Muscle layer of duodenum (tissue), 2 donors: ENCODE results near the gene SEBOX.
A peak's percentile ranks its signal among the peaks of the same experiment; 100 is the strongest.

Source experiments
- H3K27ac ChIP-seq: one replicate; pipeline ENCODE4 v1.7.0; 2013; ENCODE audit warnings: mild to moderate bottlenecking, low read length
- H3K27me3 ChIP-seq: one replicate; pipeline ENCODE4 v1.7.0; 2013; ENCODE audit warnings: low read depth, mild to moderate bottlenecking, control low read depth, low read length
- H3K36me3 ChIP-seq, 2 donors: one replicate each; pipeline ENCODE4 v1.7.0; 2013; ENCODE audit warnings: low read length in 2 of 2, control low read depth in 1 of 2, mild to moderate bottlenecking in 1 of 2; ENCODE audit not compliant: insufficient read depth in 2 of 2, control insufficient read depth in 1 of 2
- H3K4me1 ChIP-seq, 2 donors: one replicate each; pipeline ENCODE4 v1.7.0; 2013; ENCODE audit warnings: low read length in 2 of 2, mild to moderate bottlenecking in 2 of 2, control low read depth in 1 of 2, moderate library complexity in 1 of 2; ENCODE audit not compliant: insufficient read depth in 2 of 2, control insufficient read depth in 1 of 2
- H3K4me3 ChIP-seq, 2 donors: one replicate each; pipeline ENCODE4 v1.7.0; 2013; ENCODE audit warnings: low read length in 2 of 2, low read depth in 1 of 2, mild to moderate bottlenecking in 1 of 2
- H3K9me3 ChIP-seq, 2 donors: one replicate each; pipeline ENCODE4 v1.7.0; 2013; ENCODE audit warnings: low read length in 2 of 2, control low read depth in 1 of 2, mild to moderate bottlenecking in 1 of 2; ENCODE audit not compliant: control insufficient read depth in 1 of 2
- donor health status: healthy.

SEBOX gene

GRCh38 chr17:28326114-28326513 lies 38.9 kb downstream of the SEBOX start:
- no peaks in the 10 kb centered on the region for H3K27me3 ChIP-seq
- H3K9me3 ChIP-seq = no peaks in the 10 kb centered on the region
- no peak overlapping the region for H3K4me3 ChIP-seq
- no peaks in the 10 kb centered on the region for H3K4me1 ChIP-seq
- H3K27ac ChIP-seq = no peak overlapping the region
- H3K36me3 ChIP-seq = peaks cover 20 to 36% of the 10 kb centered on the region in 2 donors

GRCh38 chr17:28325211-28325610 lies 39.8 kb downstream of the SEBOX start:
- Histone ChIP-seq H3K4me3 (no peak overlapping the region), H3K36me3 (peaks cover 19 to 27% of the 10 kb centered on the region in 2 donors), H3K4me1 (peaks cover 2% of the 10 kb centered on the region in 2 donors), H3K9me3 (no peaks in the 10 kb centered on the region), H3K27me3 (no peaks in the 10 kb centered on the region), H3K27ac (no peak overlapping the region)

GRCh38 chr17:28324781-28325180 lies 40.2 kb downstream of the SEBOX start:
- no peak overlapping the region for H3K27ac ChIP-seq
- peaks cover 19 to 26% of the 10 kb centered on the region in 2 donors for H3K36me3 ChIP-seq
- H3K4me1 ChIP-seq = peaks cover 6% of the 10 kb centered on the region in 2 donors
- no peaks in the 10 kb centered on the region for H3K9me3 ChIP-seq
- no peak overlapping the region for H3K4me3 ChIP-seq
- no peaks in the 10 kb centered on the region for H3K27me3 ChIP-seq

GRCh38 chr17:28324267-28324745 lies 40.7 kb downstream of the SEBOX start:
- H3K4me1 ChIP-seq = peaks cover 6 to 11% of the 10 kb centered on the region in 2 donors
- H3K36me3 ChIP-seq = peaks cover 18 to 23% of the 10 kb centered on the region in 2 donors
- no peaks in the 10 kb centered on the region for H3K27me3 ChIP-seq
- no peaks in the 10 kb centered on the region for H3K9me3 ChIP-seq
- no peak overlapping the region for H3K27ac ChIP-seq
- H3K4me3 ChIP-seq = no peak overlapping the region

GRCh38 chr17:28320215-28321061 lies 44.6 kb downstream of the SEBOX start:
- Histone ChIP-seq H3K27ac (no peak overlapping the region), H3K9me3 (no peaks in the 10 kb centered on the region), H3K27me3 (no peaks in the 10 kb centered on the region), H3K4me3 (peak overlapping the region in 1 of 2 donors; percentile 71), H3K36me3 (no peaks in the 10 kb centered on the region), H3K4me1 (peaks cover 6 to 21% of the 10 kb centered on the region in 2 donors)

GRCh38 chr17:28319598-28319935 lies 45.4 kb downstream of the SEBOX start:
- Histone ChIP-seq H3K4me3 (peak overlapping the region; percentile 71), H3K4me1 (peaks cover 6 to 21% of the 10 kb centered on the region in 2 donors)

GRCh38 chr17:28318759-28319597 lies 46.0 kb downstream of the SEBOX start, which contains the start of gene TMEM97:
Gene TMEM97, plus strand, starts transcription at chr17:28319200. Its CDS starts 40 bp downstream, at chr17:28319240.
- peak within 1 kb of the TSS; percentile 71 for H3K4me3 ChIP-seq
- no peaks in the 10 kb centered on the region for H3K9me3 ChIP-seq
- peaks cover 6 to 21% of the 10 kb centered on the region in 2 donors for H3K4me1 ChIP-seq
- H3K27ac ChIP-seq = peak within 1 kb of the TSS; percentile 31
- H3K36me3 ChIP-seq = no peaks in the 10 kb centered on the region
- H3K27me3 ChIP-seq = no peaks in the 10 kb centered on the region

More at GRCh38 chr17:28319598-28319935, 45.4 kb downstream of the SEBOX start:
- no peaks in the 10 kb centered on the region for H3K27me3 ChIP-seq
- no peaks in the 10 kb centered on the region for H3K9me3 ChIP-seq
- no peaks in the 10 kb centered on the region for H3K36me3 ChIP-seq
- H3K27ac ChIP-seq = peak overlapping the region; percentile 31

GRCh38 chr17:28317966-28318758 lies 46.8 kb downstream of the SEBOX start:
- H3K4me1 ChIP-seq = peaks cover 6 to 21% of the 10 kb centered on the region in 2 donors
- no peaks in the 10 kb centered on the region for H3K27me3 ChIP-seq
- no peak overlapping the region for H3K27ac ChIP-seq
- H3K4me3 ChIP-seq = peak overlapping the region; percentile 39 to 71
- H3K9me3 ChIP-seq = no peaks in the 10 kb centered on the region
- H3K36me3 ChIP-seq = no peaks in the 10 kb centered on the region

- Histone ChIP-seq H3K4me1 (peaks cover 6 to 21% of the 10 kb centered on the region in 2 donors), H3K27me3 (no peaks in the 10 kb centered on the region), H3K4me3 (peak overlapping the region in 1 of 2 donors; percentile 71), H3K9me3 (no peaks in the 10 kb centered on the region), H3K36me3 (no peaks in the 10 kb centered on the region), H3K27ac (no peak overlapping the region)
Observed at GRCh38 chr17:28317099-28317965, 47.7 kb downstream of the SEBOX start.
